OCI-LY7 (cell line): ENCODE measurements around the gene TECPR2.

ENCODE experiments used
- CTCF ChIP-seq: fragments of 200-600 bp; sonication (generic); conservative IDR thresholded peaks from 2 replicates; pipeline ENCODE4 v1.5.1; 2014; ENCODE audit warnings: mild to moderate bottlenecking, antibody characterized with exemption, low read length, moderate library complexity, mixed read lengths
- EZH2phosphoT487 ChIP-seq: fragments of 200-600 bp; sonication (generic); IDR thresholded peaks from 2 replicates; pipeline ENCODE4 v1.6.1; 2018; ENCODE audit warnings: low read depth, borderline replicate concordance, mild to moderate bottlenecking, mixed run types, antibody characterized with exemption, low read length, moderate library complexity, mixed read lengths

- TF ChIP-seq CTCF (no peak), EZH2phosphoT487 (no peak)
These were observed 15.0 kb downstream of the TECPR2 start for GRCh38 chr14:102377696-102378095.
